HG03064 (cell line): ENCODE data around the gene CENPT.

Experiments
- ATAC-seq: cut with Tn5 transposase; IDR thresholded peaks from one replicate; pipeline ENCODE4 v1.9.1; 2021; ENCODE audit warnings: low read depth; ENCODE audit not compliant: unreplicated experiment

Gene CENPT

DNA sequence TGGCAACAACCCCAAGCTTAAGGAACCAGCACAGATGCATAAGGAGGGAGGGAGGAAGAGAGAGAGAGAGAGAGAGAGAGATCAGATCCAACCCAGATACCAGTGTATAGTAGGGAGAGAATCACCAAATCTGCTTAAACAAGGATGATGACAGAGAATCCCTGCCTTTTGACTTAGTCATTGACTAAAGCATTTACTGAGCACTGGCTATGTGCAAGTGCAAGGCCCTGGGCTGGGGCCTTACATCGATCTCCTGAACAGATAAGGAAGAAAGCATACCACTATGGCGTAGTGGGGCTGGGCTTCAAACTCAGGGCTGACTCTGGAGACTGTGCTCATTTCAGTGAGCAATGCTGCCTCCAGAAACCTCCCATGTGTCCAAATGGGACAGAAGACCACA lies 25.0 kb downstream of the CENPT start:
- no peak for ATAC-seq

DNA sequence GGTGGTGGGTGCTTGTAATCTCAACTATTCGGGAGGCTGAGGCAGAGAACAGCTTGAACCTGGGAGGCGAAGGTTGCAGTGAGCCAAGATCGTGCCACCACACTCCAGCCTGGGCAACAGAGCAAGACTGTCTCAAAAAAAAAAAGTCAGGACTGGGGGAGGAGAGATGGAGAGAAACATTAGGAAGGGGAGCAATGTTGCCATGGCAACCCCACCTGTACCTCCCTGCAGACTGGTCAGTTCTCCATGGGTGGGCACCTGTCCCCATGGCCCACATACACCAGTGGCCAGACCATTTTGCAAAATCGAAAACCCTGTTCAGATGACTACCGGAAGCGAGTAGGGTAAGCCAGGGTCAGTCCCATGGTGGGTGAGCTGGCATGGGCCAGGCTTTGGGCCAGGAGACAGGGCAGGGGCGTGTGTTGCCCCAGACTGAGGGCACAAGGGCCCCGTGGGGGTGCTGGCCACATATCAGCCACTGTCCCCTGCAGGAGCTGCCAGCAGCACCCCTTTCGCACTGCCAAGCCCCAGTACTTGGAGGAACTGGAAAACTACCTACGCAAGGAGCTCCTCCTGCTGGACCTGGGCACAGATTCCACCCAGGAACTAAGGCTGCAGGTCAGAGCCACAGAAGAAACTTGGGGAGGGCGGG lies 26.8 kb downstream of the CENPT start:
- no peak for ATAC-seq

DNA sequence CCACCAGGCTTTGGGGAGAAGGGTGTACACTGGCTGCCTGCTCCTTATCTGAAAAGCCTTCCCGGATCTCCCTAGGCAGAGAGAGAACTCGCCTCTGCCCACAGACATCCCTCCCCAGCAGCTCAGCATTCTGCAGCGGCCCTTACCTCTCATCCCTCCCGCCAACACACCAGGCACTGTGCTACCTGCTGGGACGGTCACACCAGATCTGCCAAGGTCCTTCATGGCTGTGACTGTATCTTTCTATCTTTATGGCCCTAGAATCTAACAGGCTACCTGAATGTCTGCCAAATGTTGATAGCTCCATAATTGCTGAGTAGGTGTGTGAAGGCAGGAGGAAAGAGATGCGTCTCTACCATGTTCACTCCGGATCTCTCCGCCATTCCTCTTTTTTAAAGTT lies 32.9 kb downstream of the CENPT start:
- no peak for ATAC-seq

DNA sequence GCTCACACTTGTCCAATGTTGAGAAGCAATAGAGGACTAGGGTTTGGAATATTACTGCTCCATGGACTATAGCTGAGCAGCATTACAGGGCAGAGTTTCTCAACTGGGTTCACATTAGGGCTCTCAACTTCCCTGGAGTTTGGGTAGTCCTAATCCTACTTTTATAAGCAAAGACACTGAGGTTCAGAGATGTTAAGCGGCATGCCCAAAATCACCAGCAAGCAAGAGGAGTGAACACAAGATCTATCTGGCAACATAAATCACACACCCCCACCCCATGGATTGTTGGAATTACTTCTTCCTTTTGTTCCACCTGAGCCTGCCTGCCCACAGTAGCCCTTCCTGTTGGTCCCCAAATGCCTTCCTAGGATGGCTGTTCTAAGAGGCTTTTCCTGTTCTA lies 35.6 kb downstream of the CENPT start:
- ATAC-seq, result no peak

DNA sequence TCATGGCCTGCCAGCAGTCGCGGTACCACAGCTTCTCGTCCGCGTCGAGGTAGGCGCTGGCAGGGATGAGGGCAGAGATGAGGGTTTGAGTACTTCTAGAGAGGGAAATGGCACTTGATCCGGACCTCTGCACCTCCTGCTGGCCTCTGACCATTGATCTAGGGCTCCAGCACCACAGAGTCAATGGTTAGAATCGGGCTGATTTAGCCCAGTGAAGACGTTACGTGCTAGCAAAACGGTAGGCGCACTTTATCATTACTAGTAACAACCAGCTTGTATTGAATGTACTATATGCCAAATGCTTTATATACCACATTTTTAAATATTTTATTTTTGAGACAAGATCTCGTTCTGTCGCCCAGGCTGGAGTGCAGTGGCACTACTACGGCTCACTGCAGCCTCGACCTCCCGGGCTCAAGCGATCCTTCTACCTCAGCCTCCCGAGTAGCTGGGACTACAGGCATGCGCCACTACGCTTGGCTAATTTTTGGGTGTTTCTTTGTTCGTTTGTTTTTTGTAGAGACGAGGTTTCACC lies 40.3 kb downstream of the CENPT start:
- ATAC-seq, result no peak

DNA sequence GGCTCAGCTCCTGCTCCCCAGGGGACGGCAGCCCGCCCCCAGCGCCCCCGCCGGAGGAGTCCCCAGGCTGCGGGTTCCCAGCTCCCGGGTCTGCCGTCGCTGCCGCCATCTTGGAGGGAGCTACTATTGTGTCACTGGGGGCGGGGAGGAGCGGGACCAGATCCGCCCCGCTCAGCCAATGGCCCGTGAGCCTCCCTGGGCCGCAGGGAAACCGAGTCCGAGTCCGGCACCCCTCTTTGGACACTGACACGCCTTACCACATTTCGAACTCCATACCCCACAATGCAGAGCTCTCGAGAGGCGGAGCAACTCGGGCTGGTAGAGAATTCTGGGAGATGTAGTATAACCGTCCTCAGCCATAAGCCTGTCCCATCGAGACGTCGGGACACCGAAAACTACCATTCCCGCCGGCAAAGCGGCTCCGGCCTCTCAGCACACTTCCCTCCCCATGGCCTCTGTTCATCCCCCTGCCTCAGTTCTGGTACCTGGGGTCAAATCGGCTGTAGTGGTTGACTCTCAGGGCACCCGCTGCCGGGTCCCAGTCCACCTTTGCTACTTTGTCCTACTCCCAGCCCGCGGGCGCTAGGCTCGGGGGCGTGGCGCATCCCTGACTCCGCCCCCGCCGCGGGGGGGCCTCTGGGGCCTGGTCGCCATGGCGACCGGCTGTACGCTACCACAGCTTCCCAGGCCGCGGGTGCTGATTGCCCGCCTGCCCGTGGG lies 40.9 kb downstream of the CENPT start, which contains the start of the genes RANBP10 and TSNAXIP1:
Gene RANBP10 (minus strand): TSS at position 133 of the 720 bp plus-strand sequence. CDS start 24 bp downstream, at position 109.
Gene TSNAXIP1 (plus strand): TSS at position 462 of the 720 bp plus-strand sequence. CDS start 261 bp downstream, outside the sequence.
- peak; percentile 85 for ATAC-seq

DNA sequence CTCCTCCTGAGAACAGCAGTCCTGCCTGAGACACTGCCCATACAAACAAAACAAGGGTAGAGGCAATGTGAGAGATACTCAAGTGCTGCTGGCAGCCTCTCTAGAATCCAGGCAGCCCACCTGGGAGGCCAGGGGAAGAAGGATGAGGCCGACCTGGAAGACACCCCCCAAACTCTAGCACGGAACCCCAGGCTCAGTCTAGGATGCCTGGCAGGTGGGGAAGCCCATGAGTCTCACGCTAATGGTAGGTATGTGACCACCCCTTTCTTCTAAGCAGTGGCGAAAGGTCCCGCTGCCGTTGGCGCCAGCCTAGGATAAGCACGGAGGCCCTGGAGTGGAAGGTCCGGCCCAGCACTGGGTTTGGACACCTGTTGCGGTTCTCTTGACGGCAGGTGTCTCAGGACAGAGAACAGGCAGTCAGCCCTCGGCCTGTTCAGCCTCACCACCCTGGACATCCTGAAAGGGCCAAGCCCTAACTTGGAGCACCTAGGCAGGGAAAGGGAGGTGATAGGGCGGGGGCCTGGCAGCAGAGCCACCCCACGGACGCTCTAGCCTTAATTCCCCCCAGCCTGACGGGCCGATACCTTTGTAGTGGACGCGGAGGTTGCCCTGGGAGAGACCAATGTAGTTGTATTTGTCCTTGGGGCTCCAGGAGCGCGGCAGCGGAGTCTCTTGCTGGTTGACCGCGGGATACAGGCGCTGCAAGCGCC lies 41.6 kb downstream of the CENPT start:
- peak; percentile 2 for ATAC-seq

DNA sequence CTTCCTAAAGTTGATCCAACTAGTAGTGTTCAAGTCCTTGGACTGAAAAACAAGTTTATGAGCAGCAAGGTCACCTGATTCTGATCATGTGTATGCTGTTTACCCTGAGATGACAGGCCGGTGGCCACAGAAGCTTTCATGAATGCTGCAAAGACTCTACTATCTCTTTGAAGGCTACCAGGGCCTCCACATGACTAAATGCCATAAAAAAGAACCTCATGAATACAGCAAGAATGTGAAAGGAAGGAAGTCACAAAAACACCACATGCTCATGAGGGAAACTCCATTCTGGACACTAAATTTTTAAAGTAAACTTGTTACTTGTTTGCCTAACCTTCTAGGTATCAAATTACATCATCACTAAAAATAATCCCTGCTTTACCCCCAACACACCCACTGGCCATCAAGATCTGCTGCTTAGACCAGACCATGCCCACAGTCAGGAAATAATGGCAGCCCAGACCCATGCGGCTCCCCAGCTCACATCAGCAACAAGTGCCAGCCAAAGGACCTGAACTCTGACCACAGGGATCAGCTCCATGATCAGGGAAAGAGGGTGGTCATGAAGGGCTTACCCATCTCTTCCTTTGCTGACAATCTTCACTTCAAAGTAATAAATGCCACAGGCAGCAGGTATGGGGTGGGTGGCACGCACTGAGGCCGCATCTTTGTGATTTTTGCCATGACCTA lies 42.5 kb downstream of the CENPT start:
- ATAC-seq, result no peak

DNA sequence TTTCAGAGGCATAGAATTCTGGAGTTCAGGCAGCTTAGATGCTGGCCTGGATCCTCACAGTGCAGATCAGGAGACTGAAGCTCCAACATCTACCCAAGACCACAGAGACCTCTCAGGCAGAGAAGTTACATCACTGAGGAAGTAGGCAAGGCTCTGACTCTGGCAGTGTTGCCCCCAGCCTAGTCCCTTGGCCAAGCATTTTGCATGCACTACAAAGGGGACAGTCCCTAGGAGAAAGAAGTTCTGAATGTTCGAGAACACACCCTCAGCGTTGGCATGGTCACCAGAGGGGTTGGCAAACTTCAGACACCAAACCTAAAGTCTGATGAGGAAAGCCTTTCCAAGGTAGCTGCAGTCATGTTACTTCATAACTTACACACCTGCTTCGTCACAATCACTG lies 43.6 kb downstream of the CENPT start:
- no peak for ATAC-seq

DNA sequence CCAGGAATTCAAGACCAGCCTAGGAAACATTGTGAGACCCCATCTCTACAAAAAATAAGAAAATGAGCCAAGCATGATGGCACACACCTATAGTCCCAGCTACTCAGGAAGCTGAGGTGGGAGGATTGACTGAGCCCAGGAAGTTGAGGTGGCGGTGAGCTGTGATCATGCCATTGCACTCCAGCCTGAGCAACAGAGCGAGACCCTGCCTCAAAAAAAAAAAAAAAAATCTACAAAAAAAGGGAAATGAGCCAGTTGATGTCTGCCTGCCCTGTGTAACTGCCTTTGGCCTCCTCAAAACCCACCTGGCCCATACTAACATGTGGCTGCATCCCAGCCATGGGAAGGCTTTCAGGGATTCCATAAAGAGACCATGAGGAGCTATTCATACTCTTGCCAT lies 45.6 kb downstream of the CENPT start:
- no peak for ATAC-seq

DNA sequence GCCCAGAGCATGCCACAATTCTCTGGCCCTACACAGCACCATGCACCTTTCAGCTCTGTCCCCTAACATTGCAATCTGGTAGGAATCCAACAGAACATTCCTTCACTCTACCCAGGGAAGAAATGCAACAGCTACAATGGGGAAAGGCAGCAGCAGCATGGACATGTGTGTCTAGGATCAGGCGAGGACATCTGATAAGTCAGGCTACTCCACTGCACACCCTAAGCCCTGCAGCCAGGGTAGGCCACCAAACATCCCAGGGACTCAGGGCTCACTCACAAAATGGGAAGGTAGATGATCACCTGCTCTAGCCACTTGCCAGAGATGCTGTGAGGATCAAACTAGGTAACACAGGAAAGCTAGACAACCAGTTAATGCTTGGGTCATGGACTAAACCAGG lies 46.3 kb downstream of the CENPT start:
- ATAC-seq, result no peak

DNA sequence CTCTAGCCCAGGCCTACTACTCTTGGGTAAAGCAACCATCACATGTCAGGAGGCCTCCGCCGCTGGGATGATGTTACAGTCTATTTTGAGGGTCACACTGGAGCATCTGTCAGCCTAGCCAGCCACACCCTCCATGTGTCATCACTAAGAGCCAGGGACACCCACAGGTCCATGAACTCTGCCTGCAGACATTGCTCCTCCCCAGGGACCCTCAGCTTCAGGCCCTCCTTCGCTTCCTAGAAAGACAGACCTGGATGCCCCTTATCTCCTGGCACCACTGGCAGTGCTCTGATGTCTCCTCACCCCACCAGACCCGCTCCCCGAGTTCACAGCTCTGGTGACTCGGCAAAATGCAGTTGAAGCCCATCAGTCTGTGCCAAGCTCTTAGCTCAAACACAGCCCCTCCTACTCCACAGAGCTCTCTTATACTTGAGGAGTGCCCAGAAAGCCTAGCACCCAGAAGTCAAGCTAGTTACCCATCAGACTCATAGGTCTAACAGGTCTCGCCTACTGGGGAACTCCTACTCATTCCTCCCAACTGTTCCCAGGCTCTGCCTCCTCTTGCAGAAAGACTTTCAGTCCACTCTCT lies 47.1 kb downstream of the CENPT start:
- ATAC-seq, result no peak

DNA sequence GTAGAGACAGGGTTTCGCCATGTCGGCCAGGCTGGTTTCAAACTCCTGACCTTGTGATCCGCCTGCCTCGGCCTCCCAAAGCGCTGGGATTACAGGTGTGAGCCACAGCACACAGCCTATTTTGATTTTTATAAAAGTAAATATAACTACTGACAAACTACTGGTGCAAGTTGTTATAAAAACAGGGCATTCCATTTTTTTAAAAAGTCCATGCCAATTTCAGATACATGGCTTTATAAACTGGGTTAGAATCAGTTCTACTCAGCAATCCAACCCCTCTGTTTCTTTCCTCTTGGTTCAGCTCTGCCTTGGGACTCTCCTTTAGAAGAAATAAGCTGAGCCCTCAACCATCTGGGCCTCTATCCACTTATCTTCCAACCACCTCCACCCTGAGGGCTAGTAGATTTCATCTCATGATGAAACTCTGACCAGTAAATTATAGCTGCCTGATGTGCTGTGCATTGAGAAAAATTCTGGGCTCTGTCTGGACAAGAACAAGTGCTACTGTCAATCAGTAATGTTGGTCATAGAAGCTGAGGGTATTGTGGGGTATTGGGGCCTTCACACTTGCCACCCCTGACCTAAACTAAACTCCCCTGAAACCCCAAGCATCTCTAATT lies 51.3 kb downstream of the CENPT start:
- no peak for ATAC-seq

DNA sequence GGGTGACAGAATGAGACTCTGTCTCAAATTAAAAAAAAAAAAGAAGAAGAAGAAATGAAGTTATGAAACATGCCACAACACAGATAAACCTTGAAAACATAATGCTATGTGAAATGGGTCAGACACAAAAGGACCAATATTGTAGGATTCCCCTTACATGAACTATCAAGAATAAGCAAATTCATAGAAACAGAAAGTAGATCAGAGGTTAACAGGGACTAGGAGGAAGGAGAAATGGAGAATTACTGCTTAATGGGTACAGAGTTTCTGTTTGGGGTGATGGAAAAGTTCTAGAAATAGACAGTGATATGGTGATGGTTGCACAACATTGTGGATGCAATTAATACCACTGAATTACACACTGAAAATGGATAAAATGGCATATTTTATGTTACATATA lies 57.4 kb downstream of the CENPT start:
- no peak for ATAC-seq

DNA sequence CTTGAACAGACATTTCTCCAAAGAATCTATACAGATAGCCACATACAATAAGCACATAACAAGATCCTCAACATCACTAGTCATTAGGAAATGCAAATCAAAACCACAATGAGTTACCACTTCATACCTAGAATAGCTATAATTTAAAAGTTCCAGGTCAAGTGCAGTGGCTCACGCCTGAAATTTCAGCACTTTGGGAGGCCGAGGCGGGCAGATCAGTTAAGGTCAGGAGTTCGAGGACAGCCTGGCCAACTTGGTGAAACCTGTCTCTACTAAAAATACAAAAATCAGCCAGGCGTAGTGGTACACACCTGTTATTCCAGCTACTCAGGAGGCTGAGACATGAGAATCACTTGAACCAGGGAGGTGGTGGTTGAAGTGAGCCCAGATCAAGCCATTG lies 61.0 kb downstream of the CENPT start:
- no peak for ATAC-seq

DNA sequence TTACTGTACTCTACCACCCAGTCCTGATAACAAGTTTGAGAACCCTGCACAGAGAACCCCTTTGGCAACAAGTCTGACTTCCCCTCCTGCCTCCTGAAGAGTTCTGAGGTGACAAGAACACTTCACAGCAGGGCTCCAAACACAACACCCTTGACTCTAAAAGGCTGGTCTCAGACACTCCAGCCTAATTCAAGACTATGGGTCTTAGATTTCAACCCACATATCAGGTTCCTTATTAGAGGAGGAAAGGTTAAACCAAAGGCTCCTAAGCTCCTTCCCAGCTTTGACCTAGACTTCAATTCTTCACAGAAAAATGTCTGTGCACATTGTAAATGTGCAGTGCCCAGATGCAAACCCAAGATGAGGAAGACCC lies 64.2 kb downstream of the CENPT start:
- no peak for ATAC-seq

DNA sequence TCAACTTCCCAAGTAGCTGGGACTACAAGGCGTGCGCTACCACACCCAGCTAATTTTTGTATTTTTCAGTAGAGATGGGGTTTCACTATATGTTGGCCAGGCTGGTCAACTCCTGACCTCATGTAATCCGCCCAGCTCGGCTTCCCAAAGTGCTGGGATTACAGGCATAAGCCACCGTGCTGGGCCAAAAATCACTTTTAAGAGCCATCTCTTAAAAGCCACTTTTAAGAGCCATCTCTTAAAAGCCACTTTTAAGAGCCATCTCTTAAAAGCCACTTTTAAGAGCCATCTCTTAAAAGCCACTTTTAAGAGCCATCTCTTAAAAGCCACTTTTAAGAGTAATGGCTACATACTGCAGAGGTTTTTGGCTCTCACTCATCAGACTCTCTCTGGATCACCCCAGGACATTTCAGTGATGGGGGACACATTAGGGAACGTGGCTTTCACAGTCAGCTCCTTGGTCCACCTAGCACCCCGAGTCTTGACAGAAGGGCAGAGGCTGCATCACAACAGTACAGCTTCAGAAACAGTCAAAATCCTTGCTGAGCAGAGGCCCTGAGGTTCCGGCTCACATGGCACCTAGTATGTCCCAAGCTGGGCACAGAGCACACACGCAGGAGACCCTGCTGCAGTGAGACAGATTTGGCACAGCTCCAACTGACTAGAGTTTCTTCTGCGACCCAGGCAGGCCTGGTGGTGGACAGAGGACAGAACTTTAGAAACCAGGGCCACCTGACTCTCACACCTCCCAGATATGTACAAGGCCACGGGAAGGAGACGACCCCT lies 64.7 kb downstream of the CENPT start:
- ATAC-seq, result no peak

DNA sequence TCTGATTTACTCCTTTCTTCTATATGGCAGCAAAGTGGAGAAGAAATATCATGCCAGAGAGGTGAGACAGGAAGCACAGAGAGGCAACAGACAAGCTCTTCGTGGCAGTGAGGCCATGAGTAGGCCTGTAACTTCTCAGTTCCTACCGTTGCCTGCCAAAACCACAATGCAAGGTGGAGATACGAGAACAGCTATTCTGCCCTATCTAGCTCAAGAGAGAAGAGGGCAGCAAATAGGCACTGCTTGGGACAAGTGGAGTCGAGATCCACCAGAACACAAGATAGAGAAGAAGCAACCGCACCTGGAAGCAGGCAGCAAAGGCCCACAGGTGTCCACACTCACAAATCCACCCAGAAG lies 66.0 kb downstream of the CENPT start:
- ATAC-seq, result peak; percentile 72

DNA sequence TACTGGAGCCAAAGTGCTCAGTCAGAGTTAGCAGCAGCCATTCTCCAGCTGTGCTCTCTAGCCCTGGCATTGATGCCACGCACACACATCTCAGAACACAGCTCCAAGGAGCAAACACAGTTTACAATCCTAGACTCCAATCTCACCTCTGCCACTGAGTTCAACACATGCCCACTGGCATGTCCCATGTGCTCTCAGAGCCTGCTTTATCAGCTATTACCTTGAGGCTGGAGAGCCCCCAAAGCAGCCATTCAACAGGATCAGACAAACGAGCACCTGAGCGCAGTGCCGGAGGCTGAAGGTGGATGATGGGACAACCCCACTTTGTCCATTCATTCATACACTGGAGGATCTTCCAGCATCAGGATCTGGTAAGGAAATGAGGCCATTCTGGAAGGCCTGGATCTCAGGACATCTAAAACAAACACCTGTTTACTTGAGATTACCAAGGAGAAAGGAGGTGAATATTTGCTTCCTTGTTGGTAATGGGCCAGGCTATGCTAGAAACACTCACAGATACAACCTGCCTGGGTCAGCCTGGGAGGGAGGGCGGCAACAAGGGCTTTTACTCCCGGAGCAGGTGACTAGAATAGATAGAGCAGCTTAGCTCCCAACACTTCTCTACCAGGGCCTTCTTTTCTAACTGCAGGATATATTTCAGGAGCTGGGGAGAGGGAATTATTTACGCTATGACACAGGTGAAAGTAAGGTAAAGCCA lies 66.5 kb downstream of the CENPT start:
- ATAC-seq, result no peak
